ENCODE data around the gene SLC6A19. TPM values are rescaled to one million over a fixed set of nuclear protein-coding genes. Genes with fewer than 3 reads are reported as not detected.

Gene SLC6A19
- total RNA-seq (2021) (0.04 to 0.05 TPM in 2 of 3 replicates, not detected in the other), Bru-seq, nascent RNA (not detected)
- long read RNA-seq, experiment 1: 0 reads
- long read RNA-seq, experiment 2: 0 reads
- long read RNA-seq, experiment 3: 0 reads

DNA sequence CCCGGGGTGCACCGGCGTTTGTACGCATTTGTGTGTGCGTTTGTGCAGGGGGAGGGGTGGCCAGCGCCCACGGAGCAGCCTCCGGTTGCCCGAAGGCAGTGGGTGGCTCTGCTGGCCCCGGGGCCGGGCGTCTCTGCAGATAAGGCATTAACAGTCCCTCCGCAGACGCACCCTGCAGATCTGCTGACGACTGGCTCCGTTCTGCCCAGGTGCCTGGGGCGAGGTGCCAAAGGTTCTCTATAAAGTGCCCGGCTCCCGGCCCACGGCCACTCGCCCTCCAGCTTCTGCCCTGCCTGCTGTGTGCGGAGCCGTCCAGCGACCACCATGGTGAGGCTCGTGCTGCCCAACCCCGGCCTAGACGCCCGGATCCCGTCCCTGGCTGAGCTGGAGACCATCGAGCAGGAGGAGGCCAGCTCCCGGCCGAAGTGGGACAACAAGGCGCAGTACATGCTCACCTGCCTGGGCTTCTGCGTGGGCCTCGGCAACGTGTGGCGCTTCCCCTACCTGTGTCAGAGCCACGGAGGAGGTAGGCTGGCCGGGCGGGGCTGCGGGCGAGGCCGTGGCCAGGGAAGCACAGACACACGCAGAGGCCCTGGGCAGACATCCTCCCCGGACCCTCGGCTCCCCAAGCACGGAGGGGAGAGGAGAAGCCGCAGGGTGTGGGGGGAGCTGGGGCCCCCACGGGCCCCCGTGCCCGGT is at the start of gene SLC6A19:
Gene SLC6A19, plus strand, starts transcription at position 269 of the 699 bp plus-strand sequence. Its CDS starts 56 bp downstream, at position 325.
- ATAC-seq: no peak
- TF ChIP-seq ZNF263 (CRISPR knock-in tag; IDR thresholded peaks at IDR 0.05; ENCODE audit: low read depth) (no peak), E2F5 (CRISPR knock-in tag; IDR thresholded peaks at IDR 0.05) (no peak)
- H3K36me3 Mint-ChIP-seq: no peaks in the 10 kb centered on the region
- peaks cover 7% of the 10 kb centered on the region; the same call in 1 of the 2 replicates for H3K4me1 Mint-ChIP-seq
- CTCF ChIA-PET: no interaction called here
- no peaks in the 10 kb centered on the region for H3K27me3 Mint-ChIP-seq (ENCODE audit: low read depth)
- H3K9me3 Mint-ChIP-seq: no peaks in the 10 kb centered on the region
- POLR2A ChIA-PET: no interaction called here
- no peak within 1 kb of the TSS for H3K27ac Mint-ChIP-seq
- H3K4me3 Mint-ChIP-seq: no peak within 1 kb of the TSS
- DNase-seq (ENCODE audit: low spot score): no peak

DNA sequence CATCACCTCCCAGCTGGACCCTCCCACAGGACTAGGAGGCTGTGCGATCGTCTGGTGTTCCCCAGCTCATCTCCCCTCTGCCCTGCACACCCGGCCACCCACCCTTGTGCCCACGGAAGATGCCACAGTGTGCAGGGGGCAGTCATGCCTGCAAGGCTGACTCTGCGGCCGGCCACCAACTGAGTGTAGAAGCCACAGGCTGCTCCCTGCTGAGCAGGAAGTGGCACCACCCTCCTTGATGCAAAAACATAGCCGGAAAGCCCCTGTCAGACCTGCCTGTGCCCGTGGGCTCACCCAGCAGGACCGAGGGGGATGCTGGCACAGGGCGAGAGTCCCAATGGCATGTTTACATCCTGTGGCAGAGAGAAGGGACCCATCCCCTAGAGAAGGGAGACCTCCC is 49.2 kb upstream of the SLC6A19 start:
- no peak for TF ChIP-seq ZNF263 (CRISPR knock-in tag; IDR thresholded peaks at IDR 0.05; ENCODE audit: low read depth)
- TF ChIP-seq E2F4 (CRISPR knock-in tag; IDR thresholded peaks at IDR 0.05; ENCODE audit: borderline replicate concordance, low read depth): no peak
- TF ChIP-seq MXD4 (CRISPR knock-in tag; IDR thresholded peaks at IDR 0.05; ENCODE audit: borderline replicate concordance): no peak
- TF ChIP-seq, protein P1, sequence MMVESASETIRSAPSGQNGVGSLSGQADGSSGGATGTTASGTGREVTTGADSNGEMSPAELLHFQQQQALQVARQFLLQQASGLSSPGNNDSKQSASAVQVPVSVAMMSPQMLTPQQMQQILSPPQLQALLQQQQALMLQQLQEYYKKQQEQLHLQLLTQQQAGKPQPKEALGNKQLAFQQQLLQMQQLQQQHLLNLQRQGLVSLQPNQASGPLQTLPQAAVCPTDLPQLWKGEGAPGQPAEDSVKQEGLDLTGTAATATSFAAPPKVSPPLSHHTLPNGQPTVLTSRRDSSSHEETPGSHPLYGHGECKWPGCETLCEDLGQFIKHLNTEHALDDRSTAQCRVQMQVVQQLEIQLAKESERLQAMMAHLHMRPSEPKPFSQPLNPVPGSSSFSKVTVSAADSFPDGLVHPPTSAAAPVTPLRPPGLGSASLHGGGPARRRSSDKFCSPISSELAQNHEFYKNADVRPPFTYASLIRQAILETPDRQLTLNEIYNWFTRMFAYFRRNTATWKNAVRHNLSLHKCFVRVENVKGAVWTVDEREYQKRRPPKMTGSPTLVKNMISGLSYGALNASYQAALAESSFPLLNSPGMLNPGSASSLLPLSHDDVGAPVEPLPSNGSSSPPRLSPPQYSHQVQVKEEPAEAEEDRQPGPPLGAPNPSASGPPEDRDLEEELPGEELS (CRISPR knock-in tag; IDR thresholded peaks at IDR 0.05): no peak
- no peak for TF ChIP-seq SOX15 (CRISPR knock-in tag; IDR thresholded peaks at IDR 0.05)
- no peak for TF ChIP-seq TP53 (CRISPR knock-in tag; IDR thresholded peaks at IDR 0.05)
- TF ChIP-seq GTF2I (CRISPR knock-in tag; conservative IDR thresholded peaks at IDR 0.05): no peak
- TF ChIP-seq CREB1 (CRISPR knock-in tag; IDR thresholded peaks at IDR 0.05): no peak
- no peak for TF ChIP-seq SMAD3 (CRISPR knock-in tag; IDR thresholded peaks at IDR 0.05; ENCODE audit: borderline replicate concordance)
- TF ChIP-seq HMGA2 (CRISPR knock-in tag; IDR thresholded peaks at IDR 0.05): no peak
- TF ChIP-seq STAT6 (CRISPR knock-in tag; conservative IDR thresholded peaks at IDR 0.05; ENCODE audit: low read depth): no peak
- TF ChIP-seq FOXJ3 (CRISPR knock-in tag; IDR thresholded peaks at IDR 0.05; ENCODE audit: borderline replicate concordance): no peak
- no peak for TF ChIP-seq ETV6 (CRISPR knock-in tag; IDR thresholded peaks at IDR 0.05)
- TF ChIP-seq, protein P2, sequence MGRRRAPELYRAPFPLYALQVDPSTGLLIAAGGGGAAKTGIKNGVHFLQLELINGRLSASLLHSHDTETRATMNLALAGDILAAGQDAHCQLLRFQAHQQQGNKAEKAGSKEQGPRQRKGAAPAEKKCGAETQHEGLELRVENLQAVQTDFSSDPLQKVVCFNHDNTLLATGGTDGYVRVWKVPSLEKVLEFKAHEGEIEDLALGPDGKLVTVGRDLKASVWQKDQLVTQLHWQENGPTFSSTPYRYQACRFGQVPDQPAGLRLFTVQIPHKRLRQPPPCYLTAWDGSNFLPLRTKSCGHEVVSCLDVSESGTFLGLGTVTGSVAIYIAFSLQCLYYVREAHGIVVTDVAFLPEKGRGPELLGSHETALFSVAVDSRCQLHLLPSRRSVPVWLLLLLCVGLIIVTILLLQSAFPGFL (CRISPR knock-in tag; IDR thresholded peaks at IDR 0.05; ENCODE audit: borderline replicate concordance): no peak
- TF ChIP-seq JAZF1 (CRISPR knock-in tag; IDR thresholded peaks at IDR 0.05): no peak
- TF ChIP-seq, protein P3, sequence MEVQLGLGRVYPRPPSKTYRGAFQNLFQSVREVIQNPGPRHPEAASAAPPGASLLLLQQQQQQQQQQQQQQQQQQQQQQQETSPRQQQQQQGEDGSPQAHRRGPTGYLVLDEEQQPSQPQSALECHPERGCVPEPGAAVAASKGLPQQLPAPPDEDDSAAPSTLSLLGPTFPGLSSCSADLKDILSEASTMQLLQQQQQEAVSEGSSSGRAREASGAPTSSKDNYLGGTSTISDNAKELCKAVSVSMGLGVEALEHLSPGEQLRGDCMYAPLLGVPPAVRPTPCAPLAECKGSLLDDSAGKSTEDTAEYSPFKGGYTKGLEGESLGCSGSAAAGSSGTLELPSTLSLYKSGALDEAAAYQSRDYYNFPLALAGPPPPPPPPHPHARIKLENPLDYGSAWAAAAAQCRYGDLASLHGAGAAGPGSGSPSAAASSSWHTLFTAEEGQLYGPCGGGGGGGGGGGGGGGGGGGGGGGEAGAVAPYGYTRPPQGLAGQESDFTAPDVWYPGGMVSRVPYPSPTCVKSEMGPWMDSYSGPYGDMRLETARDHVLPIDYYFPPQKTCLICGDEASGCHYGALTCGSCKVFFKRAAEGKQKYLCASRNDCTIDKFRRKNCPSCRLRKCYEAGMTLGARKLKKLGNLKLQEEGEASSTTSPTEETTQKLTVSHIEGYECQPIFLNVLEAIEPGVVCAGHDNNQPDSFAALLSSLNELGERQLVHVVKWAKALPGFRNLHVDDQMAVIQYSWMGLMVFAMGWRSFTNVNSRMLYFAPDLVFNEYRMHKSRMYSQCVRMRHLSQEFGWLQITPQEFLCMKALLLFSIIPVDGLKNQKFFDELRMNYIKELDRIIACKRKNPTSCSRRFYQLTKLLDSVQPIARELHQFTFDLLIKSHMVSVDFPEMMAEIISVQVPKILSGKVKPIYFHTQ (CRISPR knock-in tag; IDR thresholded peaks at IDR 0.05): no peak
- no peak for TF ChIP-seq FOXP1 (CRISPR knock-in tag; IDR thresholded peaks at IDR 0.05; ENCODE audit: borderline replicate concordance)
- H3K27me3 Mint-ChIP-seq (ENCODE audit: low read depth): peaks cover 29% of the 10 kb centered on the region
- no peak overlapping the region for H3K4me3 Mint-ChIP-seq
- H3K4me1 Mint-ChIP-seq: peaks cover 7% of the 10 kb centered on the region
- H3K27ac Mint-ChIP-seq: no peak overlapping the region
- H3K9me3 Mint-ChIP-seq: peaks cover 2% of the 10 kb centered on the region
- ChIA-PET POLR2A (no interaction called here), CTCF (interaction anchor here (1.4 kb wide), 1 partner anchor 15 kb away, joined by 4 read pairs; no protein-coding TSS in a partner anchor)
- ATAC-seq (no peak), DNase-seq (ENCODE audit: low spot score) (no peak)
- H3K36me3 Mint-ChIP-seq: no peaks in the 10 kb centered on the region
